Activated naive CD8-positive, alpha-beta T cell (primary cell): ENCODE measurements around the gene C17orf67.

Experiments used
- H3K27ac Mint-ChIP-seq: one replicate; pipeline ENCODE4 v1.8.0; 2021; ENCODE audit warnings: mixed read lengths
- H3K27me3 Mint-ChIP-seq: one replicate; pipeline ENCODE4 v1.8.0; 2021; ENCODE audit warnings: mixed read lengths
- H3K36me3 Mint-ChIP-seq: one replicate; pipeline ENCODE4 v1.8.0; 2021; ENCODE audit warnings: mixed read lengths
- H3K4me1 Mint-ChIP-seq: one replicate; pipeline ENCODE4 v1.8.0; 2021; ENCODE audit warnings: low read depth, mixed read lengths
- H3K4me3 Mint-ChIP-seq: one replicate; pipeline ENCODE4 v1.8.0; 2021; ENCODE audit warnings: mild to moderate bottlenecking, mixed read lengths
- H3K9me3 Mint-ChIP-seq: one replicate; pipeline ENCODE4 v1.8.0; 2021; ENCODE audit warnings: low read depth, mixed read lengths

The C17orf67 gene

GRCh38 chr17:56849131-56849530 is 15.4 kb upstream of the C17orf67 start:
- no peaks in the 10 kb centered on the region for H3K9me3 Mint-ChIP-seq
- H3K27ac Mint-ChIP-seq, result no peak overlapping the region
- H3K4me1 Mint-ChIP-seq, result peaks cover 21% of the 10 kb centered on the region
- no peaks in the 10 kb centered on the region for H3K27me3 Mint-ChIP-seq
- H3K36me3 Mint-ChIP-seq, result peaks cover 25% of the 10 kb centered on the region
- H3K4me3 Mint-ChIP-seq, result no peak overlapping the region

- H3K9me3 Mint-ChIP-seq, result no peaks in the 10 kb centered on the region
- H3K4me1 Mint-ChIP-seq, result peaks cover 23% of the 10 kb centered on the region
- no peak overlapping the region for H3K4me3 Mint-ChIP-seq
- H3K27me3 Mint-ChIP-seq, result no peaks in the 10 kb centered on the region
- H3K36me3 Mint-ChIP-seq, result peaks cover 25% of the 10 kb centered on the region
- H3K27ac Mint-ChIP-seq, result no peak overlapping the region
Measured at GRCh38 chr17:56847106-56847505, 13.4 kb upstream of the C17orf67 start.

GRCh38 chr17:56845934-56846333 is 12.2 kb upstream of the C17orf67 start:
- Mint-ChIP-seq H3K9me3 (no peaks in the 10 kb centered on the region), H3K27ac (no peak overlapping the region), H3K4me3 (no peak overlapping the region), H3K27me3 (no peaks in the 10 kb centered on the region), H3K36me3 (peaks cover 17% of the 10 kb centered on the region), H3K4me1 (peaks cover 16% of the 10 kb centered on the region)

DNA sequence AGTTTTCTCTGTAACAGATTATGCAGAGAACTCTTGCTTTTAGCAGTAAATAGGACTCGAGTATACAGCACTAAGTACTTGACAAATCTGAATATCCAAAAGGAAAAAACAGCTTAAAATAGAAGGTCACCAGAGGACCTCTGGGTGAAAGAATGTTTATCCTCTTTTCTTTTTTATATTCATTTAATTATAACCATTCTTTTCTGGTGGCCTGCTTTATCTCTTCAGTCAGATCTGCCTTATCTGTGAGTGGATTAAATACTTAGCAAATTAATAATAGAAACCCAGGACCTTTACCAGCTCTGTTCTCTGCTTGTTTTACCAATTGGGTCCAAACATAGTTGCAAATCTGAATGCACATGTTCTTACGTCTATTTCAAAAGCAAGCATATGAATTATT is 8.9 kb upstream of the C17orf67 start:
- no peaks in the 10 kb centered on the region for H3K9me3 Mint-ChIP-seq
- peaks cover 9% of the 10 kb centered on the region for H3K36me3 Mint-ChIP-seq
- H3K4me3 Mint-ChIP-seq, result no peak overlapping the region
- no peak overlapping the region for H3K27ac Mint-ChIP-seq
- H3K4me1 Mint-ChIP-seq, result peaks cover 24% of the 10 kb centered on the region
- no peaks in the 10 kb centered on the region for H3K27me3 Mint-ChIP-seq

DNA sequence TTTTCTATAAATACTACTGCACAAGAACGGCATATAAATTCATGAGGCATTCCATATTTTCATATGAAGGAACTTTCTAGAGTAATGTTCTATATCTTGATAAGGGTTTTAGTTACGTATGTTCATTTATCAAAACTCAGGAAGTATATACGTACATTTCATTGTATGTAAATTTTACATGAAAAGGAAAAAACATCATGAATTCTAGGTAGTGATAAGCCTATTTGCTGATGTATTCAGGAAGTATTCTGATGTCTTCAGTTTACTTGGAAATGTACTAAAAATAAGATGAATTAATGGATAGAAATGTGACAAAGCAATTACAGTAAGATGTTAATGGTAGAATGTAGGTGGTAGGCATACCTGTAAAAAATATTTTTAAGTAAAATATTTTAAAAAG is 5.0 kb upstream of the C17orf67 start:
- no peak overlapping the region for H3K27ac Mint-ChIP-seq
- H3K4me1 Mint-ChIP-seq, result peaks cover 49% of the 10 kb centered on the region
- H3K4me3 Mint-ChIP-seq, result peak overlapping the region; percentile 42
- peaks cover 8% of the 10 kb centered on the region for H3K36me3 Mint-ChIP-seq
- no peaks in the 10 kb centered on the region for H3K27me3 Mint-ChIP-seq
- no peaks in the 10 kb centered on the region for H3K9me3 Mint-ChIP-seq

GRCh38 chr17:56835264-56835585 is 1.5 kb upstream of the C17orf67 start:
- H3K27ac Mint-ChIP-seq, result peak overlapping the region; percentile 94
- no peaks in the 10 kb centered on the region for H3K27me3 Mint-ChIP-seq
- peaks cover 71% of the 10 kb centered on the region for H3K4me1 Mint-ChIP-seq
- peaks cover 9% of the 10 kb centered on the region for H3K36me3 Mint-ChIP-seq
- H3K9me3 Mint-ChIP-seq, result no peaks in the 10 kb centered on the region
- peak overlapping the region; percentile 92 for H3K4me3 Mint-ChIP-seq

- H3K4me3 Mint-ChIP-seq, result peak overlapping the region; percentile 92
- no peaks in the 10 kb centered on the region for H3K9me3 Mint-ChIP-seq
- peaks cover 9% of the 10 kb centered on the region for H3K36me3 Mint-ChIP-seq
- H3K27me3 Mint-ChIP-seq, result no peaks in the 10 kb centered on the region
- H3K27ac Mint-ChIP-seq, result peak overlapping the region; percentile 94
- H3K4me1 Mint-ChIP-seq, result peaks cover 71% of the 10 kb centered on the region
Measured at GRCh38 chr17:56834380-56835263, 902 bp upstream of the C17orf67 start.

GRCh38 chr17:56833057-56833808 is 487 bp downstream of the C17orf67 start:
- no peaks in the 10 kb centered on the region for H3K27me3 Mint-ChIP-seq
- H3K36me3 Mint-ChIP-seq, result peaks cover 9% of the 10 kb centered on the region
- peaks cover 65% of the 10 kb centered on the region for H3K4me1 Mint-ChIP-seq
- H3K4me3 Mint-ChIP-seq, result peak overlapping the region; percentile 89
- no peaks in the 10 kb centered on the region for H3K9me3 Mint-ChIP-seq
- peak overlapping the region; percentile 86 for H3K27ac Mint-ChIP-seq

GRCh38 chr17:56832446-56832845 is 1.3 kb downstream of the C17orf67 start:
- H3K4me1 Mint-ChIP-seq, result peaks cover 57% of the 10 kb centered on the region
- peaks cover 9% of the 10 kb centered on the region for H3K36me3 Mint-ChIP-seq
- H3K4me3 Mint-ChIP-seq, result peak overlapping the region; percentile 89
- peak overlapping the region; percentile 86 for H3K27ac Mint-ChIP-seq
- no peaks in the 10 kb centered on the region for H3K9me3 Mint-ChIP-seq
- H3K27me3 Mint-ChIP-seq, result no peaks in the 10 kb centered on the region

GRCh38 chr17:56831369-56832095 is 2.2 kb downstream of the C17orf67 start:
- Mint-ChIP-seq H3K27me3 (no peaks in the 10 kb centered on the region), H3K9me3 (no peaks in the 10 kb centered on the region), H3K4me1 (peaks cover 48% of the 10 kb centered on the region), H3K4me3 (peak overlapping the region; percentile 89), H3K36me3 (peaks cover 5% of the 10 kb centered on the region), H3K27ac (no peak overlapping the region)

- Mint-ChIP-seq H3K4me1 (peaks cover 44% of the 10 kb centered on the region), H3K27ac (no peak overlapping the region), H3K27me3 (no peaks in the 10 kb centered on the region), H3K9me3 (no peaks in the 10 kb centered on the region), H3K36me3 (peaks cover 3% of the 10 kb centered on the region), H3K4me3 (peak overlapping the region; percentile 43)
Measured at GRCh38 chr17:56830726-56831368, 2.9 kb downstream of the C17orf67 start.

- Mint-ChIP-seq H3K27ac (no peak overlapping the region), H3K36me3 (peaks cover 3% of the 10 kb centered on the region), H3K27me3 (no peaks in the 10 kb centered on the region), H3K9me3 (no peaks in the 10 kb centered on the region), H3K4me1 (peaks cover 21% of the 10 kb centered on the region), H3K4me3 (no peak overlapping the region)
Measured at GRCh38 chr17:56826611-56827414, 6.9 kb downstream of the C17orf67 start.

DNA sequence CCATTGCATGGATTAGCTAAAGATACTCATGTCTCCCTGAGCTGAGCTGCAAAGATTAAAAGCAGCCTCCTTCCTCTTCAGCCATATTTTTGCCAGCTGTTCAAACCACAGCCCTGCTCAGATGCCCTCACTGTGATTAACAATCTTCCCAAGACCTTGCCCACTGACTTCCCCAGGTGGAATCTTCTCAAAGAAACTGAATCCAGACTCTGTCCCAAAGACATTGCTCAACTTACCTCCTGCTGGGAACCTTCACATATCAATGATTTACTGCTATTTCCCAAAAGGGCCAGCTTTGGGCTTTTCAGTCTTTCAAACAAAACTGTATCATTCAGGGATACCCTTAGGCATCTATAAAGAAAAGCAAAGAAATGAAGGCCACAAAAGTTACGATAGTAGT is 9.2 kb downstream of the C17orf67 start:
- Mint-ChIP-seq H3K4me1 (peaks cover 11% of the 10 kb centered on the region), H3K27me3 (no peaks in the 10 kb centered on the region), H3K36me3 (no peaks in the 10 kb centered on the region), H3K27ac (peak overlapping the region; percentile 5), H3K4me3 (no peak overlapping the region), H3K9me3 (no peaks in the 10 kb centered on the region)

DNA sequence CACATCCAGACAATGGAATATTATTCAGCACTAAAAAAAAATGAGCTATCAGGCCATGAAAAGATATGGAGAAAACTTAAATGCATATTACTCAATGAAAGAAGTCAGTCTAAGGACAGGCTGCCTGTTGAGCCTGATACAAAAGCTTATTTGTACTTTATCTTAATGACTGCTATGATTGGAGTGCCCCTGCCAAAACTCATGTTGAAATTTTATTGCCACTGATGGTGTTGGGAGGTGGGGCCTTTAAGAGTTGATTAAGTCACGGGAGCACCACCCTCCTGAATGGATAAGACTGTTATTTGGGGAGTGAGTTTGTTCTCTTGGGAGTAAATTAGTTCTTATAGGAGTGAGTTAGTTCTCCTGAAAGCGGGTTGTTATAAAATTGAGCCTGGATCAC is 9.9 kb downstream of the C17orf67 start:
- Mint-ChIP-seq H3K27me3 (no peaks in the 10 kb centered on the region), H3K9me3 (no peaks in the 10 kb centered on the region), H3K4me1 (peaks cover 10% of the 10 kb centered on the region), H3K27ac (no peak overlapping the region), H3K4me3 (no peak overlapping the region), H3K36me3 (no peaks in the 10 kb centered on the region)
